ENCODE results near the gene LIFR. TPM values are rescaled to one million over a fixed set of nuclear protein-coding genes. Genes with fewer than 3 reads are reported as not detected.

The LIFR gene
- total RNA-seq, 2 donors from 2014 or later, result 45.4 to 80.1 TPM

DNA sequence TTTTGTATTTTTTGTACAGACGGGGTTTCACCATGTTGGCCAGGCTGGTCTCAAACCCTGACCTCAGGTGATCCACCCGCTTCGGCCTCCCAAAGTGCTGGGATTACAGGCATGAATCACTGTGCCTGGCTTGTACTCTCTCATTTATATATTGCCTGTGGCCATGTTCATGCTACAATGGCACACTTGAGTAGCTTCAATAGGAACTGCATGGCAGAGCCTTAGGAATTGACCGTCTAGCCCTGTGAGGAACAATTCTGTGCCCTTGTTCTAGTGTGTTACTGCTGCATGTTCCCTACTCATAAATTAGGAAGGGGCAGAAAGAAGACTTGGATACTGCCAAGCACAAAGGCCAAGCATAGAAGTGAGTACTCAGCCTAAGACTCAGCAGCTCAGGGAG lies 104.2 kb downstream of the LIFR start:
- Histone ChIP-seq H3K4me1 (no peaks in the 10 kb centered on the region), H3K27ac (no peak overlapping the region), H3K4me3 (no peak overlapping the region), H3K27me3 (no peaks in the 10 kb centered on the region), H3K9me3 (no peaks in the 10 kb centered on the region), H3K36me3 (replicated peaks in 1 of 2; ENCODE audit: insufficient read depth in 1 of 2, low read depth in 2 of 2) (no peaks in the 10 kb centered on the region)
- DNase-seq (no peak), ATAC-seq (no peak)
- TF ChIP-seq, protein P1, sequence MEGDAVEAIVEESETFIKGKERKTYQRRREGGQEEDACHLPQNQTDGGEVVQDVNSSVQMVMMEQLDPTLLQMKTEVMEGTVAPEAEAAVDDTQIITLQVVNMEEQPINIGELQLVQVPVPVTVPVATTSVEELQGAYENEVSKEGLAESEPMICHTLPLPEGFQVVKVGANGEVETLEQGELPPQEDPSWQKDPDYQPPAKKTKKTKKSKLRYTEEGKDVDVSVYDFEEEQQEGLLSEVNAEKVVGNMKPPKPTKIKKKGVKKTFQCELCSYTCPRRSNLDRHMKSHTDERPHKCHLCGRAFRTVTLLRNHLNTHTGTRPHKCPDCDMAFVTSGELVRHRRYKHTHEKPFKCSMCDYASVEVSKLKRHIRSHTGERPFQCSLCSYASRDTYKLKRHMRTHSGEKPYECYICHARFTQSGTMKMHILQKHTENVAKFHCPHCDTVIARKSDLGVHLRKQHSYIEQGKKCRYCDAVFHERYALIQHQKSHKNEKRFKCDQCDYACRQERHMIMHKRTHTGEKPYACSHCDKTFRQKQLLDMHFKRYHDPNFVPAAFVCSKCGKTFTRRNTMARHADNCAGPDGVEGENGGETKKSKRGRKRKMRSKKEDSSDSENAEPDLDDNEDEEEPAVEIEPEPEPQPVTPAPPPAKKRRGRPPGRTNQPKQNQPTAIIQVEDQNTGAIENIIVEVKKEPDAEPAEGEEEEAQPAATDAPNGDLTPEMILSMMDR (IDR thresholded peaks at IDR 0.05), result no peak
- intact Hi-C loops (cut with DNase I), result no loop called here
- WGBS, 2 donors, result 89 to 94% methylated on average over 4 of the region's 4 CpGs

GRCh38 chr5:38451074-38451725 lies 105.2 kb downstream of the LIFR start:
- Histone ChIP-seq H3K4me3 (no peak overlapping the region), H3K4me1 (no peaks in the 10 kb centered on the region), H3K27ac (no peak overlapping the region), H3K36me3 (replicated peaks in 1 of 2; ENCODE audit: insufficient read depth in 1 of 2, low read depth in 2 of 2) (no peaks in the 10 kb centered on the region), H3K27me3 (no peaks in the 10 kb centered on the region), H3K9me3 (no peaks in the 10 kb centered on the region)
- TF ChIP-seq POLR2A (IDR thresholded peaks at IDR 0.05), result no peak
- TF ChIP-seq, protein P1 (IDR thresholded peaks at IDR 0.05), result no peak
- DNase-seq (no peak), ATAC-seq (no peak)
- 80 to 81% methylated on average over 9 of the region's 9 CpGs for WGBS, 2 donors
- intact Hi-C loops (cut with DNase I), result no loop called here

- TF ChIP-seq POLR2A (IDR thresholded peaks at IDR 0.05), result no peak
- TF ChIP-seq, protein P1 (IDR thresholded peaks at IDR 0.05), result no peak
- intact Hi-C loops (cut with DNase I), result no loop called here
- ATAC-seq, result no peak
- H3K27ac ChIP-seq, result no peak overlapping the region
- no peak for DNase-seq
- H3K27me3 ChIP-seq, result no peaks in the 10 kb centered on the region
- no peak overlapping the region for H3K4me3 ChIP-seq
- WGBS, 2 donors, result 80 to 86% methylated on average over 6 of the region's 6 CpGs
- no peaks in the 10 kb centered on the region for H3K36me3 ChIP-seq (replicated peaks in 1 of 2; ENCODE audit: insufficient read depth in 1 of 2, low read depth in 2 of 2)
- no peaks in the 10 kb centered on the region for H3K4me1 ChIP-seq
- H3K9me3 ChIP-seq, result no peaks in the 10 kb centered on the region
Observed at GRCh38 chr5:38450627-38451026, 105.8 kb downstream of the LIFR start.

DNA sequence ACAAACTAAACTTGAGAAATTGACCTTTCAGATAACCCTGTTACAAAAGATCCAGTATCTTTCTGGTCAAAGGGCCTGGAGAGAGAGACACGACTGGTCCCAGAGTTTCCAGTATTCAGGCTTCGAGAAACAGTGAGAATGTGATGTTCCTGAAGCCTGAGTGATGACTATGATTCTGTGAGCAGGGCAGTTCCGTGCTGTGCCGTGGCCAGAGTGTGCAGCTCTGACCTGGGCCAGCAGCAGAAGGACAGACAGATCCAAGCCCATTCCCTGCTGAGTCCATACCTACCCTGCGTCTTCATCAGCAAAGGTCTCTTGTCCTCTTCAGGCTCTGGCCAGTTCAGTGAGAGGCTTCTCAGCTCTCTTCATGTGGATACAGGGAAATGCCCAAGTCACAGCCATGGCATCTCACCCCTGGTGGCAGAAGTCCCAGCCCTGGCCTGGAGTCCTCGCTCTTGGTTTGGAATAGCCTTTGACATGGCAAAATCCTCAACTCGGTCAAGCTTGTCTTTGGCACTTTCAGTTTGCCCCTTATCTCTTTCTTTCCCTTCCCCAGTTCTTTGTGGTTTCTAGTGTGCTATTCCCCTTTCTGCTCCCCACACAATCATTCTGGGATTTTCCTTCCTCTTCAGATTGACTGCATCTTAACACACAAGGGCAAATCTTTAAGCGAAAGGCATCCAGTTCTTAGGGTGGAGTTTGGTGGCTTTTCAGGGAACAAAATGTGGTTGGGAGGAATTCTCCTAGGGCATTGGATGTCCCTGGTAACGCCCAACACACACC lies 107.7 kb downstream of the LIFR start:
- no peak for TF ChIP-seq POLR2A (IDR thresholded peaks at IDR 0.05)
- TF ChIP-seq, protein P1 (IDR thresholded peaks at IDR 0.05), result no peak
- intact Hi-C loops (cut with DNase I), result loop anchor here (5.0 to 10.0 kb wide), 2 partner anchors 224 to 356 kb away; no protein-coding TSS in a partner anchor
- no peak overlapping the region for H3K27ac ChIP-seq
- no peaks in the 10 kb centered on the region for H3K36me3 ChIP-seq (replicated peaks in 1 of 2; ENCODE audit: insufficient read depth in 1 of 2, low read depth in 2 of 2)
- no peak for DNase-seq
- H3K4me3 ChIP-seq, result no peak overlapping the region
- no peaks in the 10 kb centered on the region for H3K9me3 ChIP-seq
- H3K4me1 ChIP-seq, result peaks cover 6% of the 10 kb centered on the region
- 76 to 81% methylated on average over 9 of the region's 9 CpGs for WGBS, 2 donors
- ATAC-seq, result no peak
- no peaks in the 10 kb centered on the region for H3K27me3 ChIP-seq

Measured in body of pancreas (tissue), 4 donors.